Measurements from ENCODE around the gene CMTM8.
A peak's percentile ranks its signal among the peaks of the same experiment; 100 is the strongest.

The CMTM8 gene

GRCh38 chr3:32392536-32393302, 154.2 kb downstream of the CMTM8 start:
- TF ChIP-seq CTCF (IDR thresholded peaks at IDR 0.05; ENCODE audit: low read depth, low read length), result no peak
- DNase-seq, result peak; percentile 15
- Histone ChIP-seq H3K9me3 (no peaks in the 10 kb centered on the region), H3K27me3 (no peaks in the 10 kb centered on the region), H3K36me3 (no peaks in the 10 kb centered on the region), H3K4me3 (ENCODE audit: low read depth, low read length) (peak overlapping the region; percentile 72), H3K4me1 (no peaks in the 10 kb centered on the region)

- no peaks in the 10 kb centered on the region for H3K27me3 ChIP-seq
- DNase-seq, result no peak
- H3K4me1 ChIP-seq, result no peaks in the 10 kb centered on the region
- H3K4me3 ChIP-seq (ENCODE audit: low read depth, low read length), result no peak overlapping the region
- H3K36me3 ChIP-seq, result no peaks in the 10 kb centered on the region
- H3K9me3 ChIP-seq, result no peaks in the 10 kb centered on the region
- no peak for TF ChIP-seq CTCF (IDR thresholded peaks at IDR 0.05; ENCODE audit: low read depth, low read length)
Observed at GRCh38 chr3:32395496-32395895, 157.0 kb downstream of the CMTM8 start.

- no peak for DNase-seq
Observed at GRCh38 chr3:32397941-32398340, 159.5 kb downstream of the CMTM8 start.

GRCh38 chr3:32398531-32398930, 160.1 kb downstream of the CMTM8 start:
- Histone ChIP-seq H3K36me3 (no peaks in the 10 kb centered on the region), H3K27me3 (no peaks in the 10 kb centered on the region), H3K9me3 (no peaks in the 10 kb centered on the region), H3K4me3 (ENCODE audit: low read depth, low read length) (no peak overlapping the region), H3K4me1 (no peaks in the 10 kb centered on the region)
- TF ChIP-seq CTCF (IDR thresholded peaks at IDR 0.05; ENCODE audit: low read depth, low read length), result no peak
- DNase-seq, result no peak

More at GRCh38 chr3:32397941-32398340, 159.5 kb downstream of the CMTM8 start:
- Histone ChIP-seq H3K27me3 (no peaks in the 10 kb centered on the region), H3K4me1 (no peaks in the 10 kb centered on the region), H3K36me3 (no peaks in the 10 kb centered on the region), H3K4me3 (ENCODE audit: low read depth, low read length) (no peak overlapping the region), H3K9me3 (no peaks in the 10 kb centered on the region)
- TF ChIP-seq CTCF (IDR thresholded peaks at IDR 0.05; ENCODE audit: low read depth, low read length), result no peak

- H3K4me3 ChIP-seq (ENCODE audit: low read depth, low read length), result no peak overlapping the region
- peak; percentile 40 for DNase-seq
Observed at GRCh38 chr3:32399030-32399620, 160.6 kb downstream of the CMTM8 start.

More at GRCh38 chr3:32399030-32399620, 160.6 kb downstream of the CMTM8 start:
- TF ChIP-seq CTCF (IDR thresholded peaks at IDR 0.05; ENCODE audit: low read depth, low read length), result peak; percentile 49
- Histone ChIP-seq H3K27me3 (no peaks in the 10 kb centered on the region), H3K9me3 (no peaks in the 10 kb centered on the region), H3K36me3 (no peaks in the 10 kb centered on the region), H3K4me1 (no peaks in the 10 kb centered on the region)
